ENCODE data around the gene NFU1. TPM values are rescaled to one million over a fixed set of nuclear protein-coding genes. Genes with fewer than 3 reads are reported as not detected.
A peak's percentile ranks its signal among the peaks of the same experiment; 100 is the strongest.

The NFU1 gene
- total and polyA plus RNA-seq, 9 of the 15 experiments (the other 6 are each of a cell fraction or from before 2014, with no cell fraction given): 33.3 to 61.8 (median 53.7) TPM

DNA sequence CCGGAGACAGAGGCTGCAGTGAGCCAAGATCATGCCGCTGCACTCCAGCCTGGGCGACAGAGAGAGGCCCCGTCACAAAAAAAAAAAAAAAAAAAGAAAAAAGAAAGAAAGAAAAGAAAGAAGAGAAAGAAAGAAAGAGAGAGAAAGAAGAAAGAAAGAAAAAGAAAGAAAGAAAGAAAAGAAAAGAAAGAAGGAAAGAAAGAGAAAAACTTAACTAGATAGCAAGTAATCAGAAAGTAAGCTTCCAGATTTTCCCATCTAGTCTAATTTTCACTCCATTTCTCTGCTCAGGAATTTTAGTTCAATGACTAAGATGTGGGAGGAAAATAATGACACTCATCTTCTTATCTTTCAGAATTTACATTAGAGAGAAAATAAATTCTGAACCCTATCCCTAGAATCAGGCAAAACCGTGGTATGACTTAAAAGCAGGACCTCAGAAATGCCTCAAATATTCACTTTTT, 52.6 kb downstream of the NFU1 start (continued):
- TF ChIP-seq, protein P1, sequence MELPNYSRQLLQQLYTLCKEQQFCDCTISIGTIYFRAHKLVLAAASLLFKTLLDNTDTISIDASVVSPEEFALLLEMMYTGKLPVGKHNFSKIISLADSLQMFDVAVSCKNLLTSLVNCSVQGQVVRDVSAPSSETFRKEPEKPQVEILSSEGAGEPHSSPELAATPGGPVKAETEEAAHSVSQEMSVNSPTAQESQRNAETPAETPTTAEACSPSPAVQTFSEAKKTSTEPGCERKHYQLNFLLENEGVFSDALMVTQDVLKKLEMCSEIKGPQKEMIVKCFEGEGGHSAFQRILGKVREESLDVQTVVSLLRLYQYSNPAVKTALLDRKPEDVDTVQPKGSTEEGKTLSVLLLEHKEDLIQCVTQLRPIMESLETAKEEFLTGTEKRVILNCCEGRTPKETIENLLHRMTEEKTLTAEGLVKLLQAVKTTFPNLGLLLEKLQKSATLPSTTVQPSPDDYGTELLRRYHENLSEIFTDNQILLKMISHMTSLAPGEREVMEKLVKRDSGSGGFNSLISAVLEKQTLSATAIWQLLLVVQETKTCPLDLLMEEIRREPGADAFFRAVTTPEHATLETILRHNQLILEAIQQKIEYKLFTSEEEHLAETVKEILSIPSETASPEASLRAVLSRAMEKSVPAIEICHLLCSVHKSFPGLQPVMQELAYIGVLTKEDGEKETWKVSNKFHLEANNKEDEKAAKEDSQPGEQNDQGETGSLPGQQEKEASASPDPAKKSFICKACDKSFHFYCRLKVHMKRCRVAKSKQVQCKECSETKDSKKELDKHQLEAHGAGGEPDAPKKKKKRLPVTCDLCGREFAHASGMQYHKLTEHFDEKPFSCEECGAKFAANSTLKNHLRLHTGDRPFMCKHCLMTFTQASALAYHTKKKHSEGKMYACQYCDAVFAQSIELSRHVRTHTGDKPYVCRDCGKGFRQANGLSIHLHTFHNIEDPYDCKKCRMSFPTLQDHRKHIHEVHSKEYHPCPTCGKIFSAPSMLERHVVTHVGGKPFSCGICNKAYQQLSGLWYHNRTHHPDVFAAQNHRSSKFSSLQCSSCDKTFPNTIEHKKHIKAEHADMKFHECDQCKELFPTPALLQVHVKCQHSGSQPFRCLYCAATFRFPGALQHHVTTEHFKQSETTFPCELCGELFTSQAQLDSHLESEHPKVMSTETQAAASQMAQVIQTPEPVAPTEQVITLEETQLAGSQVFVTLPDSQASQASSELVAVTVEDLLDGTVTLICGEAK (IDR thresholded peaks at IDR 0.05): peak; percentile 53; the same call in 1 of the 2 replicates
- TF ChIP-seq, protein P1 (CRISPR knock-in tag; IDR thresholded peaks at IDR 0.05): no peak
- TF ChIP-seq, protein P2, sequence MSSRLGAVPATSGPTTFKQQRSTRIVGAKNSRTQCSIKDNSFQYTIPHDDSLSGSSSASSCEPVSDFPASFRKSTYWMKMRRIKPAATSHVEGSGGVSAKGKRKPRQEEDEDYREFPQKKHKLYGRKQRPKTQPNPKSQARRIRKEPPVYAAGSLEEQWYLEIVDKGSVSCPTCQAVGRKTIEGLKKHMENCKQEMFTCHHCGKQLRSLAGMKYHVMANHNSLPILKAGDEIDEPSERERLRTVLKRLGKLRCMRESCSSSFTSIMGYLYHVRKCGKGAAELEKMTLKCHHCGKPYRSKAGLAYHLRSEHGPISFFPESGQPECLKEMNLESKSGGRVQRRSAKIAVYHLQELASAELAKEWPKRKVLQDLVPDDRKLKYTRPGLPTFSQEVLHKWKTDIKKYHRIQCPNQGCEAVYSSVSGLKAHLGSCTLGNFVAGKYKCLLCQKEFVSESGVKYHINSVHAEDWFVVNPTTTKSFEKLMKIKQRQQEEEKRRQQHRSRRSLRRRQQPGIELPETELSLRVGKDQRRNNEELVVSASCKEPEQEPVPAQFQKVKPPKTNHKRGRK (tag; IDR thresholded peaks at IDR 0.05): peak; percentile 97
- TF ChIP-seq, protein P3, sequence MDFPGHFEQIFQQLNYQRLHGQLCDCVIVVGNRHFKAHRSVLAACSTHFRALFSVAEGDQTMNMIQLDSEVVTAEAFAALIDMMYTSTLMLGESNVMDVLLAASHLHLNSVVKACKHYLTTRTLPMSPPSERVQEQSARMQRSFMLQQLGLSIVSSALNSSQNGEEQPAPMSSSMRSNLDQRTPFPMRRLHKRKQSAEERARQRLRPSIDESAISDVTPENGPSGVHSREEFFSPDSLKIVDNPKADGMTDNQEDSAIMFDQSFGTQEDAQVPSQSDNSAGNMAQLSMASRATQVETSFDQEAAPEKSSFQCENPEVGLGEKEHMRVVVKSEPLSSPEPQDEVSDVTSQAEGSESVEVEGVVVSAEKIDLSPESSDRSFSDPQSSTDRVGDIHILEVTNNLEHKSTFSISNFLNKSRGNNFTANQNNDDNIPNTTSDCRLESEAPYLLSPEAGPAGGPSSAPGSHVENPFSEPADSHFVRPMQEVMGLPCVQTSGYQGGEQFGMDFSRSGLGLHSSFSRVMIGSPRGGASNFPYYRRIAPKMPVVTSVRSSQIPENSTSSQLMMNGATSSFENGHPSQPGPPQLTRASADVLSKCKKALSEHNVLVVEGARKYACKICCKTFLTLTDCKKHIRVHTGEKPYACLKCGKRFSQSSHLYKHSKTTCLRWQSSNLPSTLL (IDR thresholded peaks at IDR 0.05): peak; percentile 46; the same call in 1 of the 2 replicates
- TF ChIP-seq SMARCA5 (IDR thresholded peaks at IDR 0.05) (0 out of 2 replicates have a peak, but pooled peaks have one; percentile 29), ZNF766 (CRISPR knock-in tag; conservative IDR thresholded peaks at IDR 0.05) (no peak), ZNF133 (CRISPR knock-in tag; IDR thresholded peaks at IDR 0.05) (no peak), ZFP30 (CRISPR knock-in tag; IDR thresholded peaks at IDR 0.05; ENCODE audit: borderline replicate concordance) (no peak), LARP7 (IDR thresholded peaks at IDR 0.05) (peak; percentile 87; the same call in 1 of the 2 replicates), NBN (IDR thresholded peaks at IDR 0.05; ENCODE audit: low read depth) (0 out of 2 replicates have a peak, but pooled peaks have one; percentile 51), SMARCA4 (IDR thresholded peaks at IDR 0.05) (peak; percentile 40; the same call in 1 of the 2 replicates), SAFB (IDR thresholded peaks at IDR 0.05; ENCODE audit: borderline replicate concordance, low read depth, low read length) (no peak), ZKSCAN3 (CRISPR knock-in tag; IDR thresholded peaks at IDR 0.05) (no peak)
- TF ChIP-seq, protein P4, sequence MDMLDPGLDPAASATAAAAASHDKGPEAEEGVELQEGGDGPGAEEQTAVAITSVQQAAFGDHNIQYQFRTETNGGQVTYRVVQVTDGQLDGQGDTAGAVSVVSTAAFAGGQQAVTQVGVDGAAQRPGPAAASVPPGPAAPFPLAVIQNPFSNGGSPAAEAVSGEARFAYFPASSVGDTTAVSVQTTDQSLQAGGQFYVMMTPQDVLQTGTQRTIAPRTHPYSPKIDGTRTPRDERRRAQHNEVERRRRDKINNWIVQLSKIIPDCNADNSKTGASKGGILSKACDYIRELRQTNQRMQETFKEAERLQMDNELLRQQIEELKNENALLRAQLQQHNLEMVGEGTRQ (CRISPR knock-in tag; IDR thresholded peaks at IDR 0.05): no peak

Data from K562 (cell line).